ENCODE measurements around the gene PPIB.

- TF ChIP-seq, protein P1, sequence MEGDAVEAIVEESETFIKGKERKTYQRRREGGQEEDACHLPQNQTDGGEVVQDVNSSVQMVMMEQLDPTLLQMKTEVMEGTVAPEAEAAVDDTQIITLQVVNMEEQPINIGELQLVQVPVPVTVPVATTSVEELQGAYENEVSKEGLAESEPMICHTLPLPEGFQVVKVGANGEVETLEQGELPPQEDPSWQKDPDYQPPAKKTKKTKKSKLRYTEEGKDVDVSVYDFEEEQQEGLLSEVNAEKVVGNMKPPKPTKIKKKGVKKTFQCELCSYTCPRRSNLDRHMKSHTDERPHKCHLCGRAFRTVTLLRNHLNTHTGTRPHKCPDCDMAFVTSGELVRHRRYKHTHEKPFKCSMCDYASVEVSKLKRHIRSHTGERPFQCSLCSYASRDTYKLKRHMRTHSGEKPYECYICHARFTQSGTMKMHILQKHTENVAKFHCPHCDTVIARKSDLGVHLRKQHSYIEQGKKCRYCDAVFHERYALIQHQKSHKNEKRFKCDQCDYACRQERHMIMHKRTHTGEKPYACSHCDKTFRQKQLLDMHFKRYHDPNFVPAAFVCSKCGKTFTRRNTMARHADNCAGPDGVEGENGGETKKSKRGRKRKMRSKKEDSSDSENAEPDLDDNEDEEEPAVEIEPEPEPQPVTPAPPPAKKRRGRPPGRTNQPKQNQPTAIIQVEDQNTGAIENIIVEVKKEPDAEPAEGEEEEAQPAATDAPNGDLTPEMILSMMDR (IDR thresholded peaks at IDR 0.05), result no peak
- TF ChIP-seq ZFX (IDR thresholded peaks at IDR 0.05; ENCODE audit: borderline replicate concordance), result no peak
These were observed 24.8 kb upstream of the PPIB start for GRCh38 chr15:64187396-64188191.

Data from 22Rv1 (cell line).